ENCODE data around the gene CXCR6. TPM values are rescaled to one million over a fixed set of nuclear protein-coding genes. Genes with fewer than 3 reads are reported as not detected.

The CXCR6 gene
- total RNA-seq, 4 donors from 2014 or later = 0.54 to 3.5 (median 0.87) TPM; not detected in 1

GRCh38 chr3:45921158-45922038 lies 21.9 kb upstream of the CXCR6 start:
- no peak overlapping the region for H3K27ac ChIP-seq
- H3K36me3 ChIP-seq = peaks cover 0 to 89% of the 10 kb centered on the region in 2 donors
- no peaks in the 10 kb centered on the region for H3K9me3 ChIP-seq
- 100% methylated on average over 3 of the region's 14 CpGs; no CpG with 5 or more reads in 1 of the 2 donors for WGBS, 2 donors (ENCODE audit: low coverage in 1 of 2)
- ATAC-seq = no peak
- TF ChIP-seq CTCF (IDR thresholded peaks at IDR 0.05) (no peak), POLR2AphosphoS5 (IDR thresholded peaks at IDR 0.05) (no peak), EP300 (IDR thresholded peaks at IDR 0.05) (no peak), POLR2A (IDR thresholded peaks at IDR 0.05) (no peak)
- H3K4me3 ChIP-seq = no peak overlapping the region
- no peaks in the 10 kb centered on the region for H3K27me3 ChIP-seq
- H3K4me1 ChIP-seq = no peaks in the 10 kb centered on the region

GRCh38 chr3:45922039-45922326 lies 21.3 kb upstream of the CXCR6 start:
- H3K36me3 ChIP-seq = peaks cover 0 to 94% of the 10 kb centered on the region in 2 donors
- no peak overlapping the region for H3K27ac ChIP-seq
- TF ChIP-seq POLR2AphosphoS5 (IDR thresholded peaks at IDR 0.05) (no peak), CTCF (IDR thresholded peaks at IDR 0.05) (no peak), POLR2A (IDR thresholded peaks at IDR 0.05) (no peak), EP300 (IDR thresholded peaks at IDR 0.05) (no peak)
- ATAC-seq = peak; percentile 22
- 83 to 86% methylated on average over 1 to 2 of the region's 3 CpGs for WGBS, 2 donors (ENCODE audit: low coverage in 1 of 2)
- H3K9me3 ChIP-seq = no peaks in the 10 kb centered on the region
- no peaks in the 10 kb centered on the region for H3K4me1 ChIP-seq
- H3K4me3 ChIP-seq = no peak overlapping the region
- no peaks in the 10 kb centered on the region for H3K27me3 ChIP-seq

- no peak overlapping the region for H3K4me3 ChIP-seq
- ATAC-seq = no peak
- peaks cover 0 to 96% of the 10 kb centered on the region in 2 donors for H3K36me3 ChIP-seq
- no peaks in the 10 kb centered on the region for H3K4me1 ChIP-seq
- H3K9me3 ChIP-seq = no peaks in the 10 kb centered on the region
- no peaks in the 10 kb centered on the region for H3K27me3 ChIP-seq
- no peak overlapping the region for H3K27ac ChIP-seq
- 100% methylated on average over 3 of the region's 4 CpGs for WGBS, 2 donors (ENCODE audit: low coverage in 1 of 2)
- TF ChIP-seq POLR2A (IDR thresholded peaks at IDR 0.05) (no peak), POLR2AphosphoS5 (IDR thresholded peaks at IDR 0.05) (no peak), EP300 (IDR thresholded peaks at IDR 0.05) (no peak), CTCF (IDR thresholded peaks at IDR 0.05) (no peak)
Measured at GRCh38 chr3:45922950-45923590, 20.2 kb upstream of the CXCR6 start.

- Histone ChIP-seq H3K4me1 (no peaks in the 10 kb centered on the region), H3K36me3 (peaks cover 0 to 97% of the 10 kb centered on the region in 2 donors), H3K27ac (no peak overlapping the region), H3K9me3 (no peaks in the 10 kb centered on the region), H3K4me3 (no peak overlapping the region), H3K27me3 (no peaks in the 10 kb centered on the region)
- WGBS, 2 donors (ENCODE audit: low coverage in 1 of 2) = 73 to 100% methylated on average over 1 to 2 of the region's 3 CpGs
- no peak for ATAC-seq
- no peak for TF ChIP-seq POLR2AphosphoS5 (IDR thresholded peaks at IDR 0.05)
- TF ChIP-seq POLR2A (IDR thresholded peaks at IDR 0.05) = no peak
- no peak for TF ChIP-seq CTCF (IDR thresholded peaks at IDR 0.05)
Measured at GRCh38 chr3:45923755-45924154, 19.5 kb upstream of the CXCR6 start.

- no peak for TF ChIP-seq POLR2A (IDR thresholded peaks at IDR 0.05)
- TF ChIP-seq EP300 (IDR thresholded peaks at IDR 0.05) = no peak
- no peak for TF ChIP-seq POLR2AphosphoS5 (IDR thresholded peaks at IDR 0.05)
- no peak for TF ChIP-seq CTCF (IDR thresholded peaks at IDR 0.05)
- Histone ChIP-seq H3K27ac (no peak overlapping the region), H3K27me3 (no peaks in the 10 kb centered on the region), H3K36me3 (peaks cover 0 to 97% of the 10 kb centered on the region in 2 donors), H3K4me1 (no peaks in the 10 kb centered on the region), H3K4me3 (no peak overlapping the region), H3K9me3 (no peaks in the 10 kb centered on the region)
- ATAC-seq = no peak
- 88 to 100% methylated on average over 2 of the region's 2 CpGs for WGBS, 2 donors (ENCODE audit: low coverage in 1 of 2)
Measured at GRCh38 chr3:45927881-45928280, 15.4 kb upstream of the CXCR6 start.
